Measurements from ENCODE around the gene WWOX. TPM values are rescaled to one million over a fixed set of nuclear protein-coding genes. Genes with fewer than 3 reads are reported as not detected.

Gene WWOX
- total and polyA plus RNA-seq, 10 donors, result 5.9 to 90.3 (median 26.4) TPM

DNA sequence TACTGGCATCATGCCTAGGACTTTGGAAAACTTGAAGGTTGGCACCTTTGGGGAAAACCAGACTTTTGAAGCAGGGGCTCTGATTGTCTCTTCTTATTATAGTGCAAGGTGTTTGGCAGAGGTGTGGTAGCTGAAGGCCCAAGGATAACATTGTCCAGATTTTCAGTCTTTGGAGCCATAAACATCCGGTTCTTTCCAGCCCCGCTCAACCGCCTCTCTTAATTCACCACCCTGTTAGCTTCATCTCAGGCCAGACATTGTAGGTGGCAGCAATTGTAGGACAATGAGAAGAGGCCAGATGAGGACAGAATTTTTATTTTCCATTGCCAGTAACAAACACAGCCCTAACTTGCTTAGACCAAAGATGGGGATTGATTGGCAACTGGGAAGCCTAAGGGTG lies 851.3 kb downstream of the WWOX start:
- H3K4me1 ChIP-seq, result no peaks in the 10 kb centered on the region
- intact Hi-C loops (cut with DNase I; ENCODE audit: low total_unique reads), result no loop called here
- H3K9me3 ChIP-seq, result peaks cover 0 to 5% (median 0%) of the 10 kb centered on the region in 8 donors
- H3K27ac ChIP-seq, result no peak overlapping the region
- TF ChIP-seq, protein P1, sequence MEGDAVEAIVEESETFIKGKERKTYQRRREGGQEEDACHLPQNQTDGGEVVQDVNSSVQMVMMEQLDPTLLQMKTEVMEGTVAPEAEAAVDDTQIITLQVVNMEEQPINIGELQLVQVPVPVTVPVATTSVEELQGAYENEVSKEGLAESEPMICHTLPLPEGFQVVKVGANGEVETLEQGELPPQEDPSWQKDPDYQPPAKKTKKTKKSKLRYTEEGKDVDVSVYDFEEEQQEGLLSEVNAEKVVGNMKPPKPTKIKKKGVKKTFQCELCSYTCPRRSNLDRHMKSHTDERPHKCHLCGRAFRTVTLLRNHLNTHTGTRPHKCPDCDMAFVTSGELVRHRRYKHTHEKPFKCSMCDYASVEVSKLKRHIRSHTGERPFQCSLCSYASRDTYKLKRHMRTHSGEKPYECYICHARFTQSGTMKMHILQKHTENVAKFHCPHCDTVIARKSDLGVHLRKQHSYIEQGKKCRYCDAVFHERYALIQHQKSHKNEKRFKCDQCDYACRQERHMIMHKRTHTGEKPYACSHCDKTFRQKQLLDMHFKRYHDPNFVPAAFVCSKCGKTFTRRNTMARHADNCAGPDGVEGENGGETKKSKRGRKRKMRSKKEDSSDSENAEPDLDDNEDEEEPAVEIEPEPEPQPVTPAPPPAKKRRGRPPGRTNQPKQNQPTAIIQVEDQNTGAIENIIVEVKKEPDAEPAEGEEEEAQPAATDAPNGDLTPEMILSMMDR (IDR thresholded peaks at IDR 0.05 in 8 of 11, conservative IDR thresholded peaks at IDR 0.05 in 3 of 11), result no peak
- TF ChIP-seq POLR2A (IDR thresholded peaks at IDR 0.05), result no peak
- TF ChIP-seq POLR2AphosphoS5 (IDR thresholded peaks at IDR 0.05), result no peak
- DNase-seq, result no peak
- WGBS, 5 donors, result 58 to 67% (median 67%) methylated on average over 3 of the region's 3 CpGs
- no peak overlapping the region for H3K4me3 ChIP-seq
- H3K36me3 ChIP-seq, result no peaks in the 10 kb centered on the region
- H3K27me3 ChIP-seq (replicated peaks in 1 of 7), result no peaks in the 10 kb centered on the region

DNA sequence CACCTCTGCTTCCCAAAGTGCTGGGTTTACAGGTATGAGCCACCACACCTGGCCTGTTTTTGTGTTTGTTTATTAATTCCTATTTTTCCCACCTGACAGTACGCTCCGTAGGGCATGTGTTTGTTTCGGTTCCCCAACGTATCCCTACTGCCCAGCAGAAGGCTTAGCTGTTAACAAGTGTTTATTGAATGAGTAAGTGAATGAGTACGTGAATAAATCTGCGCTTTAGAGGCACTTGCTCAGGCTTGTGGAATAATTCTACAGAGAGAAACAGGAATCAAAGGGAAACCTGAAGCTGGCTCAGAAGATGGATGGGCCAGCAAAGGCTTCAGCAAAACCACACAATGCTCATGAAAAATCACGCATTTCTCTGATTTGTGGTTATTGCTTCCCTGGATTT lies 853.2 kb downstream of the WWOX start:
- H3K36me3 ChIP-seq, result no peaks in the 10 kb centered on the region
- intact Hi-C loops (cut with DNase I; ENCODE audit: low total_unique reads), result no loop called here
- 88 to 98% (median 94%) methylated on average over 7 of the region's 7 CpGs for WGBS, 5 donors
- DNase-seq, result no peak
- no peak overlapping the region for H3K4me3 ChIP-seq
- peaks cover 0 to 5% (median 0%) of the 10 kb centered on the region in 8 donors for H3K9me3 ChIP-seq
- H3K27ac ChIP-seq, result no peak overlapping the region
- H3K4me1 ChIP-seq, result no peaks in the 10 kb centered on the region
- TF ChIP-seq, protein P1 (IDR thresholded peaks at IDR 0.05 in 8 of 11, conservative IDR thresholded peaks at IDR 0.05 in 3 of 11), result no peak
- no peak for TF ChIP-seq POLR2AphosphoS5 (IDR thresholded peaks at IDR 0.05)
- TF ChIP-seq POLR2A (IDR thresholded peaks at IDR 0.05), result no peak
- no peaks in the 10 kb centered on the region for H3K27me3 ChIP-seq (replicated peaks in 1 of 7)

DNA sequence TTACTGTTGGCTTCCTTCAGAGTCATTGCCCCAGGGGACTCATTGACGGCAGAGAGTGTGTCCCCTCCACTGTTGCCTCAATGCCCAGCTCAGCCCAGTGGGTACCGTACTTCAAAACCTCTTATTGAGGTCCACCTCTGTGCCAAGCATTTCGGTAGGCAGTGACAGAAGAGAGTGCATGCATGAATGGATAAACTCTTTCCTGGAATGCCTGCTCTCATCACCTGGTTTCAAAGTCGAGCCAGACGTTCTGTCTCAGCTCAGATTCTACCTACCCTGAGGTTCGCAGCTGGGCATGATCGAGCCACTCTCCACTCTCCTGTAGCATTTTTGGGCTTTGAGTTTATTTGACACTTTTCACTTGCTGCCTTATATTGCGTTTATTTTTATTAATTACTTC lies 854.1 kb downstream of the WWOX start:
- H3K9me3 ChIP-seq, result peaks cover 0 to 3% (median 0%) of the 10 kb centered on the region in 8 donors
- no peaks in the 10 kb centered on the region for H3K36me3 ChIP-seq
- intact Hi-C loops (cut with DNase I; ENCODE audit: low total_unique reads), result no loop called here
- H3K4me3 ChIP-seq, result no peak overlapping the region
- no peaks in the 10 kb centered on the region for H3K27me3 ChIP-seq (replicated peaks in 1 of 7)
- 89 to 94% (median 91%) methylated on average over 8 of the region's 8 CpGs for WGBS, 5 donors
- TF ChIP-seq POLR2A (IDR thresholded peaks at IDR 0.05), result no peak
- no peak for TF ChIP-seq POLR2AphosphoS5 (IDR thresholded peaks at IDR 0.05)
- TF ChIP-seq, protein P1 (IDR thresholded peaks at IDR 0.05 in 8 of 11, conservative IDR thresholded peaks at IDR 0.05 in 3 of 11), result no peak
- no peak overlapping the region for H3K27ac ChIP-seq
- DNase-seq, result no peak
- no peaks in the 10 kb centered on the region for H3K4me1 ChIP-seq

DNA sequence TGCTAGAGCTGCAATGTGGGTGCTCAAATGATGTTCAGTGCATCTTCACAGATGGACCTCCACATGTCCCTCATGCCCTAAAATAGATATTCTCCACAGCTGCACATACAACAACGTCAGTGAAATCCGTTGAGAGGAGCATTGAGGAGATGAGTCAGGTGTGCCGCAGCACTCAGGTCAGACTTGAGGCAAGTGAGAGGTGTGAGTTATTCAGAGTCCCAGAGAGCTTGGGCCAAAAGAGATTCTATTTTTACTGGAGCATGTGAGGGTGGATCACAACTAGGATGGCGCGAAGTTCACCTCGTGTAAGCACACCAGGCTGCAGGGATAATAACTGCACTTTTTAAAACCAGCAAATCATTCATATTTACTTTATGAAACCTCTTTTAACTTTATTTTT lies 855.8 kb downstream of the WWOX start:
- Histone ChIP-seq H3K4me3 (no peak overlapping the region), H3K36me3 (no peaks in the 10 kb centered on the region), H3K4me1 (no peaks in the 10 kb centered on the region), H3K27me3 (replicated peaks in 1 of 7) (no peaks in the 10 kb centered on the region), H3K27ac (no peak overlapping the region), H3K9me3 (no peaks in the 10 kb centered on the region)
- DNase-seq, result no peak
- no peak for TF ChIP-seq POLR2AphosphoS5 (IDR thresholded peaks at IDR 0.05)
- TF ChIP-seq, protein P1 (IDR thresholded peaks at IDR 0.05 in 8 of 11, conservative IDR thresholded peaks at IDR 0.05 in 3 of 11), result no peak
- no peak for TF ChIP-seq POLR2A (IDR thresholded peaks at IDR 0.05)
- intact Hi-C loops (cut with DNase I; ENCODE audit: low total_unique reads), result no loop called here
- 86 to 95% (median 93%) methylated on average over 6 of the region's 6 CpGs for WGBS, 5 donors
